SKM-1 treated with dmso at 0.1 percent for 144 hours (cell line): ENCODE data around the gene MCM8.
A peak's percentile ranks its signal among the peaks of the same experiment; 100 is the strongest.

Source experiments
- DNase-seq: peaks from one replicate; lab custom pipeline; 2025; ENCODE audit not compliant: unreplicated experiment; lab: John Stamatoyannopoulos, UW

Gene MCM8

DNA sequence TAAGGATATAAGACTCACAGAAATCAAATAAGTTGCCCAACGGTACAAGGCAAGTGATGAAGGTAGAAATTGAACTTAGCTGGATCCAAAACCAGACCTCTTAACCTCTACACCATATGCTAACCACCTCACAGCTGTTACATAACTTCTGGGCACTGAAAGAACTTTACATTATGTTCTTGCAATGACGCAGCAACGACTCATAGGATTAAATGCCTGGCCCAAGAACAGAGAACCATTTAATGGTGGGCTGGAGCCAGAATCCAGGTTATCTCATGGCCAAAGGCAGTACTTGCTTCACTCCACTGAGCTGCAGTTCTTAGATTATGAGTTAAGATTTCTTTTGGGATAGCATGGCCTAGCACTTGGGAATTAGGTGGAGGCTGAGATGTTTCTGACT is 4.5 kb upstream of the MCM8 start:
- DNase-seq, result no peak

GRCh38 chr20:5947276-5947675 is 3.2 kb upstream of the MCM8 start:
- no peak for DNase-seq

DNA sequence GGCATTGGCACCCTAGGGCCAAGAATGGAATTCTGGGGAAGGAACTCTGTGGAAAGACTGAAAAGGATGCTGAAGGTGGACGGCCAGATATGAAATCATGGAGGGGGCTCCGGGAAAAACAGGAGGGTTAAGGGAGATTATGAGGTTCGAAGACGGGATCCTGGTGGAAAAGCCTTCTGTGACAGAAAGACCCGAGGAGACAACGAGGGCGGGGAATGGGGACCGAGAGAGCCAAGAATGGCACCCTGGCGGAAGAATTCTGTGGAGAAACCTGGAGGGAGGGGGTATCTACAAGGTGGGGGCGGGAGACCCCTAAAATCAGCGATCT is 545 bp upstream of the MCM8 start:
- DNase-seq, result no peak

DNA sequence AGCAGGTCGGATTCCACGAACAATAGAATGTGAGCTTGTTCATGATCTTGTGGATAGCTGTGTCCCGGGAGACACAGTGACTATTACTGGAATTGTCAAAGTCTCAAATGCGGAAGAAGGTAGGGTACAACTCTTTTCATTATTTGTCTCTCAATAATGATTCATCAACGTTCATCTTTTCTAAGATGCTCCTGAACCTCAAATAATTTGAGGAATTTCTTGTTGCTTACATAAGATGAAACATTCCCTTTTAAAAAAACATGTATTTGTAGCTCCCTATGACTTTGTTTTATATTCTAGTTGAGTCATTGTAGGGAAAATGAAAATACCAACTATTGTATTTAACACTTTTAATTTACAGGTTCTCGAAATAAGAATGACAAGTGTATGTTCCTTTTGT is 17.0 kb downstream of the MCM8 start:
- no peak for DNase-seq

DNA sequence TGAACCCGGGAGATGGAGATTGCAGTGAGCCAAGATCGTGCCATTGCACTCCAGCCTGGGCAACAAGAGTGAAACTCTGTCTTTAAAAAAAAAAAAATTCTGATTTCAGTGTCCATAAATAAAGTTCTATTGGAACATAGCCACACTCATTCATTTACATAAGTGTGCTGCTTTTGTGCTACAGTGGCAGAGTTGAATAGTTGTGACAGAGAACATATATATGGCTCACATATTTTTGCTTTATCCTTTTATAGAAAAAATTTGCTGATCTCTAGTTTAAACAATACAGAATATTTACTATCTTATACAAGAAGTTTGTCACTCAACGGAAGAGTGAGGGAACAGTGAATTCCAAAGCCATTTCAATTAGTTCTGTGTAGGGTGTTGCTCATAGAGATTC is 18.0 kb downstream of the MCM8 start:
- DNase-seq, result no peak

DNA sequence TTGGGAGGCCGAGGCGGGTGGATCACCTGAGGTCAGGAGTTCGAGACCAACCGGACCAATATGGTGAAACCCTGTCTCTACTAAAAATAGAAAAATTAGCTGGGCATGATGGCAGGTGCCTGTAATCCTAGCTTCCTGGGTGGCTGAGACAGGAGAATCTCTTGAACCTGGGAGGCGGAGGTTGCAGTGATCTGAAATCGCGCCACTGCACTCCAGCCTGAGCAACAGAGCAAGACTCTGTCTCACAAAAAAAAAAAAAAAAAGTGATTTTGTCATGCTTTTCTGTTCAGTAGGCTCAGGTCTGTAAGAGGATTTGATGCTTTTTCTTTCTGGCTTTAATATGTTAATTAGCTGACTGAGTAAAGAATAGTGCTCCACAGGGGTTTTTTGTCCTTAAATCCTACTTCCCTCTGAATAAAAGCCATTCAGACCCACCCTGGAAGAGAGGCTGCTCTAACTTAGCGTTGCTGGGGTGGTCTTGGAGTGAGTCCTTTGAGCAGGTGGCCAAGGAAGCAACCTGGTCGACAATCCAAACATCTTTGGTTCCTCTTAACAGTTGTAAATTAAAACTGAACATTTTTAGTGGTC is 19.0 kb downstream of the MCM8 start:
- no peak for DNase-seq

GRCh38 chr20:5969940-5970339 is 19.5 kb downstream of the MCM8 start:
- no peak for DNase-seq

DNA sequence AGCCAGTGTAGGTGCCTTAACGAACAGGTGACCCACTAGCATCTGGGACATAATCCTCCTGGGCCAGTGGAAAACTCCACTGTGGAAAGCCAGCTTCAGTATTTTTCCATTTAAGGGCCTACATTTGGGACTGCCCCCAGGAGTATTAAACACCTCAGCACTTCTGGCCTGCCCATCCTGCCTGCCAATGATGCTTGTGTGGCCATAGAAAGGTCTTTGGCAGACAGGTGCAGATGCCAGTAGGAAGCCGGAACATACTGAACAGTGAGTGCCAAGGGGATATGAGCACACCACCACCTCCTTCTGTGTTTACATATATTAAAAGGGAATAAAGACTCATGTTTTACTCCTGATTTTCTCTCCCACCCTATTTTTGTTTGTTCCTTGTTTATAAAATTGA is 19.9 kb downstream of the MCM8 start:
- no peak for DNase-seq

GRCh38 chr20:5971203-5971602 is 20.8 kb downstream of the MCM8 start:
- DNase-seq, result no peak

- DNase-seq, result no peak
These were observed 22.7 kb downstream of the MCM8 start for GRCh38 chr20:5973172-5973571.

DNA sequence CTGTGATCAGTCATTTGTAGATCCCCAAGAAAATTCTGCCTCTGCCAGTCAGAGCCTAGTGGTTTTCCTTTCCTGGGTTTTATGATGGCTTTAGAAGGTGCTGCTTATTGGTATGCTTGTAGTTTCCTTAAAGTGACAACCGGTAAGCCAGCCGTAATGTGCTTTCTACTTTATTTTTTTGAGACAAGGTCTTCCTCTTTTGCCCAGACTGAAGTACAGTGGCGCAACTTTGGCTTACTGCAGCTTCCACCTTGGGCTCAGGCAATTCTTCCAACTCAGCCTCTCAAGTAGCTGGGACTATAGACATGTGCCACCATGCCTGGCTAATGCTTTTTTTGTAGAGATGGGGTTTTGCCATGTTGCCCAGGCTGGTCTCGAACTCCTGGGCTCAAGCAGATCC is 23.5 kb downstream of the MCM8 start:
- peak; percentile 26 for DNase-seq

GRCh38 chr20:5974531-5974930 is 24.1 kb downstream of the MCM8 start:
- no peak for DNase-seq

- DNase-seq, result no peak
These were observed 25.3 kb downstream of the MCM8 start for GRCh38 chr20:5975778-5976177.

- no peak for DNase-seq
These were observed 26.8 kb downstream of the MCM8 start for GRCh38 chr20:5977223-5977622.

DNA sequence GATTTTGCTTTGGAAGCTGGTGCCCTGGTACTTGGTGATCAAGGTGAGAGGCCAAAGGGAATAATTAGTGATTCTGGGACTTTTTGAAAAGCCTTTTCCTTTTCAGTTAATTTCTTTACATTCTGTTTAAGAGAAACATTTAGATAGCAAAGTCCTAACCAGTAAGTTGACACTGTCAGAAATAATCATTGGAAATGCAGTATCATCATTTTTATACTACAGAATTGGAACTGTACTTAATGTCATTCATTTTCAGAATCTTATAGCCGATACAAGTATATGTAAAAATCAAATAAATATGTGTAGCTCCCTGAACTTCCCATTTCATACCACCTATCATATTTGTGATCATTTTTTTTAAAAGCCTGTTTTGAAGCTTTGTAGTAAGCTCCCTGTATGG is 27.5 kb downstream of the MCM8 start:
- no peak for DNase-seq

- no peak for DNase-seq
These were observed 29.3 kb downstream of the MCM8 start for GRCh38 chr20:5979801-5980200.

DNA sequence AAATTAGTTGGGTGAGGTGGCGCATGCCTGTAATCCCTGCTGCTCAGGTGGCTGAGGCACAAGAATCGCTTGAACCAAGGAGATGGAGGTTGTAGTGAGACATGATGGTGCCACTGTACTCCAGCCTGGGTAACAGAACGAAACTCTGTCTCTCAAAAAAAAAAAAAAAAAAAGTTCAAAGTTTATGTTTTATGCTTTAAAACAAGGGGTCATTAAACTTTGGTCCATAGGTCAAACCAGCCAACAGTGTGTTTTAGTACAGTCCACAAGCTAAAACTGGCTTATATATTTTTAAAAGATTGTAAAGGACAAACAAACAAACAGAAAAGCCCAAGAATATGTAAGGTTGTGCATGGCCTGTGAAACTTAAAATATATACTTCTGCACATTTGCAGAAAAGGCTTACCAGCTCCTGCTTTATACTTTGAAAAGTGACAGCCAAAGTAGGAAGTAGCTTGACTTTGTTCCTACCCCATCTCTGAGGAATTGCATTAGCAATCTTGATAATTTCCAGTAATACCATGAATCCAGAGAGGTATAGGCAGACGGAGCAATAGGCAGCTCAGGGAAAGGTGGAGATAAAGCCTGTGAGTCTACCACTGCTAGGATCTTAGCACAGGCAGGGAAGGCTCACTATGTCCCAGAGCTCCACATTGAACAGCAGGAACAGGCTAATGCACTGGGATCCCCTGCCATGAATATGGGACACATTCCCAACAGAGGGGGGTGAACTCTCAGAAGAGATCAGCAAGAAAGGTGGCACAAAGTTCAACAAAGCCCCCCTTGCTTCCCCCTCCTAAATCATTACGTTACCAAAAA is 30.5 kb downstream of the MCM8 start:
- DNase-seq, result no peak

DNA sequence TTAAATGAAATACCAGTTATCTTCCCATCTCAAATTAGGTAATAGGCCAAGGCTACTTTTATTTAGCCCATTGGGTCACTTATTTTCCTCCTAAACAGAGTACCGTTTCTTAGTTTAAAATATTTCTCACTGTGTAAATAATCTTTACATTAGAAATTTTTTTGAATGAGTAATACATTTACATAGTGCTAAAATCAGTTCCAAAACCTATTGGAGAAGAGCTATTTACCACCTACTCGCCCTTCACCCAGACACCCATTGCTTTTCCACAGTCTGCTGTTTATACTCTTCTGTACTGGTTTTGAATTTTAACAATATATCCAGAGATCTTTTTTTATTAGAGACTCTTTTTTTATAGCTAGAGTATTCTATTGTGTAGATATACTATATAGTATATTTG is 36.9 kb downstream of the MCM8 start:
- DNase-seq, result no peak

DNA sequence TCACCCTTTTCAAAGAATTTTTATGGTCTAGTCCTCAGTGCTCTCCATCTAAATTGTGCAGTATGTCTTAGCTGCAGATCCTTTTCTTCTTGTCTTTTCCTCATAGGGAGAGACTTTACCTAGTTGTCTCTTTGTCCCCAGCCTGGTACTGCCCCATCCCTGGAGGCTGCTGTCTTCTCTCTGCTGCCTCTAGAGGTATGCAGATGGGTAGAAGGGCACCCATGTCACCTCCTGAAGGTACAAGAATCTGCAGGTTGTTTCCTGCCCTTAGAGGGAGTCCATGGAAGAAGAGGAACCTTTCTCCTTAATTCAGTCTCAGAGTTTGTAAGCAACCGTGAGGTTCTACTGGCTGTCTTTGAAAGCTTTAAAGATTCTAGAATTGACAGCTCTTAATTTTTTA is 39.1 kb downstream of the MCM8 start:
- DNase-seq, result no peak

- DNase-seq, result no peak
These were observed 40.5 kb downstream of the MCM8 start for GRCh38 chr20:5990946-5991345.

DNA sequence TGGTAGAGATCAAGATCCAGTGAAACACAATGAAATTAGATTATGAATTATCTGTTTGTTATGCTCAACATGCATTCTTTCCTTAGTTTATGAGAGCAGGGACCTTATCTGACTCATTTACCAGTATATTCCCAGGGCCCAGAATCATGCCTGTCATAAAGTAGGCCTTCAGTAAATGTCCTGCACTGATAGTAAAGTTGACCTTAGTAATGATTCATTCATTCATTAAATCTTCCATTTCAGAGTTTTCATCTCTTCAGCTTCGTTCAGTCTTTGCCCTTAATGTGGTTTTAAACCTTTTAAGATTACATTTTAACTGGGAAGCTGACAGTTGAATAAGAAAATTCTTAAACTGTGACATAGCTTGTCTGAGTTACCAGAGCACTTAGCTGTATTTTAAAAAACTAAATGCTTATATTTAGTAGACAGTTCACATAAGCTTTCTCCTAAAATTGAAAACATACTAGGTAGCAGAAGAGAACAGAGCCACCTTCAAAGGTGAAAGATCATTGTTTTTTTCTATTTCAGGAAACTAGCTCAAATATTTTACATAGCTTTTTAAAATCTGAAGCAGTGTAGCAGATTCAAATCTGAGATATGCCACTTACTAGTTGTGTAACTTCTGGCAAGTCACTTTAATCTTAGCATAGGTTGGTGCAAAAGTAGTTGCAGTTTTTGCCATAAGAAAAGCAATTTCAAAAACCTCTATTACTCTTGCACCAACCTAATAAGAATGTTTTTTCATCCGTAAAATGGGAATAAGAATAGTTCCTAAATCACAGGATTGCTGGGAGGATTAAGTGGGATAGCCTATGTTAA is 41.4 kb downstream of the MCM8 start:
- no peak for DNase-seq

GRCh38 chr20:5996765-5997164 is 46.3 kb downstream of the MCM8 start:
- peak; percentile 21 for DNase-seq
